ENCODE results near the gene AQP12B.
"Not testable (repeated sequence)": the region's sequence is repeated elsewhere in the genome, so short reads cannot be mapped to it uniquely, and the experiment has no call there.

Gene AQP12B

GRCh38 chr2:240680185-240680584 is 2.5 kb downstream of the AQP12B start:
- not testable (repeated sequence) for DNase-seq

DNA sequence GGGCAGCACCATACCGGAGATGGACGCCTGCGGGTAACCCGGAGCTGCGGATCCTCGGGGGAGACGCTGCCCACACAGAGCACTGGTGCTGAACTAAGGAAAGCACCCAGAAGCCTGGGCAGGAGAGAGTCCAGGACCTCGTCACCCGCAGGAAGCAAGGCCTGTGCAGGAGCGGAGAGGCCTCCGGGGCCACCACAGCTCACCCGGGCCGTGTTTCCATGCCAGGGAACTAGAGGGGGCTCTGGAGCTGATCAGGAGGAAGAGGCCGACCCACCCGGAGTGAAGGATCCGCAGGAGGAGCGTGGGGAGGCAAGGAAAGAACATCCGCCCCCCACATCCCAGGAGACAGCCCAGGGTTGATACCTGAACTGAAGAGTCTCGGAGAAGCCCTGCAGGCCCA is 3.8 kb downstream of the AQP12B start:
- DNase-seq, result not testable (repeated sequence)

DNA sequence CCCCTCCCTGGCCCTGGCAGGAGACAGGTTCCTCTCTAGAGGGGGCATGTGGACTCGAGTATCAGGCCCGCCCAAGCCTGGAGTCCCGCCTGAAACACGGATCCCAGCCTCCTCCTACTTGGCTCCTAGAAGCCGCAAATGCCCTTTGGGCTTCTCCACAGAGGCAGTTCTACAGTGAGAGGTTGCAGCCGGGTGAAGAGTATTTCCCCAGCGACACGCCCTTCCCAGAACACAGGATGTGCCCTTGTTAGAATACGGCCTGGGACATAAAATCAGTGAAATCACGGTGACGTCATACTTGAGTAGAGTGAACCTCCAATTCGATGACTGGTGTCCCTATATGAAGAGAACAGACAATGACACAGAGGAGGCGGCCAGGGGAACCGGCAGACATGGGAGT is 4.6 kb downstream of the AQP12B start:
- not testable (repeated sequence) for DNase-seq

DNA sequence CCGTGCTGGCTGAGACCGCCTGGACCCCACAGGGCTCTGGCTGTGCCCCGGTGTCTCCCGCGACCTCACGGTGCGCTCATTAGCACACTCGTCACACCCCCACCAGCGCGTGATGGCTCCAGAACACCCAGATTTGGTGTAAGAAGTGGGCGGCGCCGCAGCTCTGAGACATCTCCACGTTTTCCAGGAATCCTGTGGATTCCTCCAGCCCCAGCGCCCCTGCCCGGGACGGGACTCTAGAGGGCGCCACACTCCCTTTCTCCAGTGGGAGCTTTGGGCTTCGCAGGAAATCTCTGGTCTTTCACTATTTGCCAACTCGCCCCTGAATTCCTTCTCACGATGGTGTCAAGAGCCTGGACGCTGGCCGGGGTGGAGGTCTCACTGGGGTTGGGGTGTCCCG is 7.3 kb downstream of the AQP12B start:
- not testable (repeated sequence) for DNase-seq

DNA sequence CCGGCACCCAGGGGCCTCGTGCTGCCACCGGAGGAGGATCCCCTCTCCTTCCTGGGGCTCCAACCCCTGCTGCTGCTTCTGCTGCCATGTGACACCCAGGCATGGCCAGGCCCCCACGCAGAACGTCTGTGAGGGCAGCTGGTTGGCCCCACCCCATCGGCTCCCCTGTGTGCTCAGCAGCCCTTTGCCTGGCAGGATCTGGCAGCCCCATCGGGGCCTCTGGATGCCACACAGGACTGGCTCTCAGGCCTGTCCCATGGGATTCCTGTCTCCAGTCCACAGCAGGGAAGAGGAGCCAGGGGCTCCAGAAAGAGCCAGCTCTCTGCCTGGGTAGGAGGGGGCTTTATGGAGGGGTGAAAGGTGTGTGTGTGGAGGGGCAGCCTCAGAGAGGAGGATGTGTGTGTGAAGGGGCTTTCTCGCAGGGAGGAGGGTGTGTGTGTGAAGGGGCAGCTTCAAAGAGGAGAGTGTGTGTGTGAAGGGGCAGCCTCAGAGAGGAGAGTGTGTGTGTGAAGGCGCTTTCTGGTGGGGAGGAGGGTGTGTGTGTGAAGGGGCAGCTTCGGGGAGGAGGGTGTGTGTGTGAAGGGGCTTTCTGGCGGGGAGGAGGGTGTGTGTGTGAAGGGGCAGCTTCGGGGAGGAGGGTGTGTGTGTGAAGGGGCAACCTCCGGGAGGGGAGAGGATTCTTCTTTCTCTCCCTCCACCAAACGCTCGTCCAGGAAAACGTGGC is 8.1 kb downstream of the AQP12B start:
- not testable (repeated sequence) for DNase-seq

DNA sequence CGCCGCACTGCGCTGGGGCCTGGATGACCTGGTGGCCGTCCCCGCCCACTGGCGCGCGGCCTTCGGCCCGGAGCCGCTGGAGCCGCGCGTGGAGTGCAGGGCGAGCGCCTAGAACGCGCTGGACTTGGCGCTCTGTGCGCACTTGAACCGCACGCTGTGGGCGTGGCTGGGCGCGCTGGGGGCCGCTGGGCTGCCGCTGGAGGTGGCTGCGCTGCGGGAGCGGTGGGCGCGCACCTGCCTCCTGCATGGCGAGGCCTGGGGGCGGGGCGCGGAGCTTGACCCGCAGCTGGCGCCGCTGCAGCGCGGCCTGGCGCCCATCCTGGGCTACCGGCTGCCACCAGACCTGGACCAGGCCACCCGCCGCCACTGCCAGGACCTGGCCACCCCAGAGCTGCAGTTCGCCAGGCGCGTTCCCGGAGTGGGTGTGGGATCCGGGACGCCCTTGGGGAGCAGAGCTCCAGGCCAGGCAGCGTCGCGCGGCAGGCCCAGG is 9.9 kb downstream of the AQP12B start:
- DNase-seq, result no peak

DNA sequence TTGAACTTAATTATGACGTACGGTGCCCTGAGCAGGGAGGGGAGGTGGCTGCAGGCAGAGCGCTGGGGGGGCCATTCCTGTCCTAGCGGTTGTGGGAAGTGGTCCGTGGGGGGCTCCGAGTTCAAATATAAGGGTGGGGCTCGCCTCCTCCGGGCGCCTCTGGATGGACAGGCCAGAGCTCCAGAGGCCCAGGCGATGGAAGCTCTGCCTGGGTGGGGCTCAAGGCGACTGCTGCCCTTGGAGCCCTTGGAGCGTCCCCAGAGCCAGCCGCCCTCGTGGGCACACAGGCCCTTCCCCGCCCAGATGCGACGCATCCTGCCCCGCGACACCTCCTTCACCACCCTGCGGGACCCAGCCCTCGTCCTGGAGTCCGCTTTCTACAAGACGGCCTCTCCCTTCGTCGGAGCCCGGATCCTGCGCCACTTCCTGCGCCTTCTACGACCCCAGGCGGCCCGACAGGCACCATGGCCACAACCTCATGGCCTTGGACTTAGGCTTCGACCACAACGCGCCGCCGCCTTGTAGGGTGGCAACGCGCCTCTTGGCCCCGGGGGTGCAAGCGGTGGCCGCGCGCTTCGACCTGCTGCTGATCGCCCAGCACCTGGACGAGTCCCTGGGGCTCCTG is 10.5 kb downstream of the AQP12B start:
- no peak for DNase-seq

DNA sequence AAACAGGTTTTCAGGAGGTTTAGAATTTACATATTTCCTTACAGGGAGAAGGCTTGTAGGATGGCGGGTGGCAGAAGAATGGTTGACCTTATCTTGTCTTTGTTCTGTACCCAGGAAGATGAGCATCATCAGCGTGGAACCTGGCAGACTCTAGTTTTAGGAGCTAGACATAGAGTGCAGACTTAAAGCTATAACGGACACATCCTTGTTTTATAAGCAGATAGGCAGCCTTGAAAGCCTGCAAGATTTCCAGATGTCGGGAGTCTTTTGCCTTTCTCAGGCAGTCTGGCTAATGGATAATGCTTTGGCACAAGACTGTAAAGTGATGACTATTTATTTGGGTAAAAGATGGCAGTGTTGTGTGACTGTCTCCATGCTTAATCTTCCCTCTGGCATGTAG is 11.7 kb downstream of the AQP12B start:
- DNase-seq, result no peak

- no peak for DNase-seq
Observed at GRCh38 chr2:240670402-240670801, 12.3 kb downstream of the AQP12B start.

DNA sequence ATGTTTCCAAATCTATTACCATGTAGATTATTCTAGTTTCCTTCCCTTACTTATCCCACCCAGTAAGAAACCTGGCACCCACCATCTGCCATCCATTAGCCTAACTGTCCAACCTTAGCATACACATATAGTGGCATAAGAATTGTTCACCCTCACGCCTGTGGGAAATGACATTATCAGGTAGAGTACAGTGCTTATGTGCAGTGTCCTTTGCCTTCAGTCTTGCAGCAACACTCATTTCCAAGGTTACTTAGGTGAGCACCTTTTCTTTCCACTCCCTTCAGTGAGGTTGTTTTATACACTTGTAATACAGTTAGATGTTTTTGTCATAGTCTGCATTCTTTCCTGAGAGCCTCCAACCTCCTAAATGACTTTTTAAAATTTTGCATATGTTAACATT is 18.1 kb downstream of the AQP12B start:
- no peak for DNase-seq

DNA sequence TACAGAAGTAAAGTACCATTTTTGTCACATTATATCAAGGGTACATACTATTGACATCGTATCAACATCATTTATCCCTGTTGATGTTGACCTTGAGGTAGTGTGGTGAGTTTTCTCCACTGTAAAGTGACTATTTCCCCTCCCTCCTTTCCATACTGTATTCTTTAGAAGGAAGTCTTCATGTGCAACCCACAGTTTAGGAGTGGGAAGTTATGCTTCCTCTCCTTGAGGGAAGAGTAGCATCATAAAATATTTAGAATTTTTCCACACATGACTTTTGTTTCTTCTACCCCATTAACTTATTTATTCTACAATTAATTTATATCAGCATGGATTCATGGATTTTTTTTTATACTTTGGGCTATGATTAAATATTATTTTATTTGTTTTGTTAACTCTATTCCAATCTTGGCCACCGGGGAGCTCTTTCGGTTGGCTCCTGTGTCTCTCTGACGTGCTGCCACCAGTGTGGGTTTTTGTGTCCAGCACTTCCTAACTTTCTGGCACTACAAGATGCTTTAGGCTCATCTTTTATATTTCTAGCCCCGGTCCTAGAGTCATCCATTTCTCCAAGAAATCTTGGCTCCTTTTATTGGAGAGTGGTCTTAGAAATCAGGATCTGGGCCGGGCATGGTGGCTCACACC is 19.0 kb downstream of the AQP12B start:
- DNase-seq, result no peak

- DNase-seq, result no peak
Observed at GRCh38 chr2:240662681-240663080, 20.0 kb downstream of the AQP12B start.

GRCh38 chr2:240659883-240660282 is 22.8 kb downstream of the AQP12B start:
- not testable (repeated sequence) for DNase-seq

- no peak for DNase-seq
Observed at GRCh38 chr2:240655931-240656886, 26.5 kb downstream of the AQP12B start.

GRCh38 chr2:240651185-240651584 is 31.5 kb downstream of the AQP12B start:
- no peak for DNase-seq

- DNase-seq, result no peak
Observed at GRCh38 chr2:240650254-240650965, 32.3 kb downstream of the AQP12B start.

GRCh38 chr2:240649331-240649730 is 33.4 kb downstream of the AQP12B start:
- DNase-seq, result no peak

GRCh38 chr2:240648650-240649275 is 33.9 kb downstream of the AQP12B start:
- no peak for DNase-seq

GRCh38 chr2:240648155-240648649 is 34.5 kb downstream of the AQP12B start:
- DNase-seq, result no peak

DNA sequence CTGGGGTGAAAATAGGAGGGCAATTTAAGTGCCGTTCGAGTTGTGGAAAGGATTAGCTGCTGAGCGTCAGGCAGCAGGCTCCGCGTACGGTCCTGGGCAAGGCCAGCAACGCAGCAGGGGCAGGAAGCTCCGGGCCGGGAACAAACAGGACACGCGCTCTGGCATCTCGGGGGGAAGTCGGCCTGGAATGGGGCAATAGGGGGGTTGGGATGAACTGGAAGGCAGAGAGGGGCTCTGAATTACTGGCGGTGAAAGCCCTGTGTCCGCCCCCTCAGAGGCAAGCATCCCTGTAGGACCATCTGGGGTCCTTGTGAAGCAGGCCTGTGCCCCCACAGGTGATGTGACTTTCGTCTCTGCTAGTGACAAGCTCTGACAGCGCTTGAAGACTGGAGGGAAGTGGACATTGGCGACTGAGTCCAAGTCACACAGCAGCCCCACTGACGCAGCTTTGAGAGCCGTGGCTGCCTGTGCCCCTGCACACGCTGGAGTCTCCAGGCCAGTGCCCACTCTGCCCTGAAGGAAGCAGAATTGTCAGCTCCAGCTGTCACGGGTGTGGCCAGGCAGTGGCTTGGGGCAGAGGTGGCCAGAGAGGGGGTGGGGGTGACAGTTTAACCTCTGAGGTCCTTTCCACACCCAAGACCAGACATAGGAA is 35.1 kb downstream of the AQP12B start:
- DNase-seq, result no peak
